IMR-90 (cell line): ENCODE results near the gene DGKD.

ENCODE experiments used
- CTCF ChIP-seq: conservative IDR thresholded peaks from 2 replicates; pipeline ENCODE4 v1.5.1; 2012; ENCODE audit warnings: mild to moderate bottlenecking, low read depth, low read length, improper control_type of control experiment
- MAFK ChIP-seq: IDR thresholded peaks from 2 replicates; pipeline ENCODE4 v1.6.1; 2012; ENCODE audit warnings: low read depth, low read length, improper control_type of control experiment
- POLR2A ChIP-seq: IDR thresholded peaks from 2 replicates; pipeline ENCODE4 v1.6.1; 2012; ENCODE audit warnings: mild to moderate bottlenecking, low read depth, low read length
- RAD21 ChIP-seq: IDR thresholded peaks from 2 replicates; pipeline ENCODE4 v1.6.1; 2012; ENCODE audit warnings: low read length, improper control_type of control experiment
- SMC3 ChIP-seq: fragments of 150-350 bp; IDR thresholded peaks from 2 replicates; pipeline ENCODE4 v1.6.1; 2016; ENCODE audit warnings: low read depth, mild to moderate bottlenecking, antibody characterized with exemption, low read length, moderate library complexity
- USF2 ChIP-seq: fragments of 150-350 bp; IDR thresholded peaks from 2 replicates; pipeline ENCODE4 v1.6.1; 2017; ENCODE audit warnings: mild to moderate bottlenecking, antibody characterized with exemption, low read length, low read depth

GRCh38 chr2:233323851-233324250 lies 30.4 kb upstream of the DGKD start:
- TF ChIP-seq POLR2A (no peak), SMC3 (no peak), CTCF (no peak), USF2 (no peak), RAD21 (no peak), MAFK (no peak)
